Measurements from ENCODE around the gene BLOC1S1.

BLOC1S1 gene

GRCh38 chr12:55728186-55728938 is 12.5 kb downstream of the BLOC1S1 start:
- peak; percentile 68 for DNase-seq (ENCODE audit: low read depth)

GRCh38 chr12:55728939-55729818 is 13.3 kb downstream of the BLOC1S1 start, which contains the start of gene CD63:
TSS of gene CD63 (minus strand) at chr12:55729009. CDS start at chr12:55728341, 668 bp downstream.
- DNase-seq (ENCODE audit: low read depth), result peak; percentile 98

- DNase-seq (ENCODE audit: low read depth), result peak; percentile 78
These were observed 14.3 kb downstream of the BLOC1S1 start for GRCh38 chr12:55729819-55730818.

GRCh38 chr12:55732288-55732687 is 16.4 kb downstream of the BLOC1S1 start:
- DNase-seq (ENCODE audit: low read depth), result no peak

GRCh38 chr12:55733021-55733555 is 17.2 kb downstream of the BLOC1S1 start:
- DNase-seq (ENCODE audit: low read depth), result no peak

- no peak for DNase-seq (ENCODE audit: low read depth)
These were observed 18.0 kb downstream of the BLOC1S1 start for GRCh38 chr12:55733858-55734257.

- no peak for DNase-seq (ENCODE audit: low read depth)
These were observed 18.7 kb downstream of the BLOC1S1 start for GRCh38 chr12:55734595-55734994.

GRCh38 chr12:55736076-55736475 is 20.2 kb downstream of the BLOC1S1 start:
- DNase-seq (ENCODE audit: low read depth), result no peak

- peak; percentile 71 for DNase-seq (ENCODE audit: low read depth)
These were observed 21.1 kb downstream of the BLOC1S1 start for GRCh38 chr12:55736780-55737580.

- DNase-seq (ENCODE audit: low read depth), result no peak
These were observed 21.8 kb downstream of the BLOC1S1 start for GRCh38 chr12:55737581-55738122.

- DNase-seq (ENCODE audit: low read depth), result peak; percentile 80
These were observed 22.5 kb downstream of the BLOC1S1 start for GRCh38 chr12:55738123-55739024.

- no peak for DNase-seq (ENCODE audit: low read depth)
These were observed 23.2 kb downstream of the BLOC1S1 start for GRCh38 chr12:55739025-55739378.

GRCh38 chr12:55741931-55742680 is 26.3 kb downstream of the BLOC1S1 start:
- no peak for DNase-seq (ENCODE audit: low read depth)

GRCh38 chr12:55742719-55743405 is 27.0 kb downstream of the BLOC1S1 start, which contains the start of gene GDF11:
TSS of gene GDF11 (plus strand) at chr12:55743122. CDS start at chr12:55743317, 195 bp downstream.
- peak; percentile 74 for DNase-seq (ENCODE audit: low read depth)

- peak; percentile 75 for DNase-seq (ENCODE audit: low read depth)
These were observed 27.8 kb downstream of the BLOC1S1 start for GRCh38 chr12:55743406-55744339.

- no peak for DNase-seq (ENCODE audit: low read depth)
These were observed 28.6 kb downstream of the BLOC1S1 start for GRCh38 chr12:55744340-55745030.

Measured in iris pigment epithelial cell (primary cell).